ENCODE data around the gene MYOM1. TPM values are rescaled to one million over a fixed set of nuclear protein-coding genes. Genes with fewer than 3 reads are reported as not detected.
"Not testable (repeated sequence)": the region's sequence is repeated elsewhere in the genome, so short reads cannot be mapped to it uniquely, and the experiment has no call there.

MYOM1 gene
- total RNA-seq, 4 donors from 2014 or later: 0.23 to 2.5 (median 0.52) TPM

- H3K36me3 ChIP-seq: no peaks in the 10 kb centered on the region
- DNase-seq: no peak
- WGBS, 2 donors: 46 to 50% methylated on average over 5 of the region's 5 CpGs
- H3K27me3 ChIP-seq: no peaks in the 10 kb centered on the region
- no peak overlapping the region for H3K4me3 ChIP-seq
- peaks cover 0 to 20% (median 0%) of the 10 kb centered on the region in 3 donors for H3K4me1 ChIP-seq
- H3K9me3 ChIP-seq: no peaks in the 10 kb centered on the region
- peak overlapping the region in 1 of 4 donors; percentile 47 for H3K27ac ChIP-seq
- no peak for TF ChIP-seq CTCF (IDR thresholded peaks at IDR 0.05)
- TF ChIP-seq POLR2A (IDR thresholded peaks at IDR 0.05): no peak
- intact Hi-C loops (cut with DNase I): no loop called here
Observed at GRCh38 chr18:3211236-3211992, 8.4 kb downstream of the MYOM1 start.

- Histone ChIP-seq H3K27me3 (no peaks in the 10 kb centered on the region), H3K4me3 (no peak overlapping the region), H3K27ac (no peak overlapping the region), H3K36me3 (no peaks in the 10 kb centered on the region), H3K9me3 (no peaks in the 10 kb centered on the region), H3K4me1 (peaks cover 0 to 20% (median 0%) of the 10 kb centered on the region in 3 donors)
- 60 to 70% methylated on average over 4 of the region's 4 CpGs for WGBS, 2 donors
- intact Hi-C loops (cut with DNase I): no loop called here
- DNase-seq: no peak
- no peak for TF ChIP-seq CTCF (IDR thresholded peaks at IDR 0.05)
- no peak for TF ChIP-seq POLR2A (IDR thresholded peaks at IDR 0.05)
Observed at GRCh38 chr18:3209859-3210569, 9.8 kb downstream of the MYOM1 start.

GRCh38 chr18:3207565-3207964 is 12.2 kb downstream of the MYOM1 start:
- no peaks in the 10 kb centered on the region for H3K36me3 ChIP-seq
- DNase-seq: no peak
- no peaks in the 10 kb centered on the region for H3K9me3 ChIP-seq
- intact Hi-C loops (cut with DNase I): no loop called here
- no peak for TF ChIP-seq POLR2A (IDR thresholded peaks at IDR 0.05)
- no peak for TF ChIP-seq CTCF (IDR thresholded peaks at IDR 0.05)
- H3K27ac ChIP-seq: no peak overlapping the region
- peaks cover 0 to 8% (median 0%) of the 10 kb centered on the region in 3 donors for H3K4me1 ChIP-seq
- H3K4me3 ChIP-seq: no peak overlapping the region
- H3K27me3 ChIP-seq: no peaks in the 10 kb centered on the region
- WGBS, 2 donors: 80% methylated on average over 1 of the region's 2 CpGs; no CpG with 5 or more reads in 1 of the 2 donors

GRCh38 chr18:3205239-3205638 is 14.5 kb downstream of the MYOM1 start:
- H3K4me1 ChIP-seq: peaks cover 0 to 7% (median 0%) of the 10 kb centered on the region in 3 donors
- H3K4me3 ChIP-seq: no peak overlapping the region
- no peaks in the 10 kb centered on the region for H3K36me3 ChIP-seq
- intact Hi-C loops (cut with DNase I): no loop called here
- no peak overlapping the region for H3K27ac ChIP-seq
- no peak for DNase-seq
- no peak for TF ChIP-seq POLR2A (IDR thresholded peaks at IDR 0.05)
- TF ChIP-seq CTCF (IDR thresholded peaks at IDR 0.05): no peak
- H3K9me3 ChIP-seq: no peaks in the 10 kb centered on the region
- H3K27me3 ChIP-seq: no peaks in the 10 kb centered on the region

- no peaks in the 10 kb centered on the region for H3K9me3 ChIP-seq
- H3K36me3 ChIP-seq: no peaks in the 10 kb centered on the region
- H3K4me3 ChIP-seq: no peak overlapping the region
- H3K27ac ChIP-seq: no peak overlapping the region
- 70 to 72% methylated on average over 2 of the region's 2 CpGs for WGBS, 2 donors
- TF ChIP-seq POLR2A (IDR thresholded peaks at IDR 0.05) (no peak), CTCF (IDR thresholded peaks at IDR 0.05) (no peak)
- H3K4me1 ChIP-seq: no peaks in the 10 kb centered on the region
- intact Hi-C loops (cut with DNase I): no loop called here
- DNase-seq: no peak
- no peaks in the 10 kb centered on the region for H3K27me3 ChIP-seq
Observed at GRCh38 chr18:3199942-3200645, 19.7 kb downstream of the MYOM1 start.

- H3K9me3 ChIP-seq; intact Hi-C loops (cut with DNase I); H3K4me1 ChIP-seq; H3K27me3 ChIP-seq; DNase-seq; H3K27ac ChIP-seq; H3K4me3 ChIP-seq; H3K36me3 ChIP-seq: not testable (repeated sequence)
- 78 to 86% methylated on average over 11 of the region's 11 CpGs for WGBS, 2 donors
Observed at GRCh38 chr18:3198260-3198860, 21.4 kb downstream of the MYOM1 start.
